WTC11 (cell line): ENCODE measurements around the gene MYOM1. TPM values are rescaled to one million over a fixed set of nuclear protein-coding genes. Genes with fewer than 3 reads are reported as not detected.

Experiments
- ATAC-seq: fragments of 200-7000 bp; cut with Tn5 transposase; 2 replicates; pipeline ENCODE4 v1.10.0; 2021; ENCODE audit warnings: mild to moderate bottlenecking, moderate library complexity
- CTCF ChIA-PET: fragments of 300-600 bp; sonication (Branson Sonifier 250); formaldehyde crosslinking; loops from one replicate; lab custom pipeline; 2021; ENCODE audit warnings: antibody characterized with exemption; lab: Charles Lee
- POLR2A ChIA-PET: fragments of 350-600 bp; sonication (Branson Sonifier 250); formaldehyde crosslinking; loops from one replicate; lab custom pipeline; 2021; ENCODE audit warnings: antibody characterized with exemption; lab: Charles Lee
- DNase-seq: peaks from one replicate; pipeline ENCODE4 v3.0.0; 2021; ENCODE audit warnings: low spot score
- H3K27ac Mint-ChIP-seq: 2 replicates; pipeline ENCODE4 v1.8.0; 2021; ENCODE audit warnings: mixed read lengths
- H3K27me3 Mint-ChIP-seq: 2 replicates; pipeline ENCODE4 v1.8.0; 2021; ENCODE audit warnings: low read depth, mild to moderate bottlenecking, moderate library complexity, mixed read lengths
- H3K36me3 Mint-ChIP-seq: 2 replicates; pipeline ENCODE4 v1.8.0; 2021; ENCODE audit warnings: mixed read lengths
- H3K4me1 Mint-ChIP-seq: 2 replicates; pipeline ENCODE4 v1.8.0; 2022; ENCODE audit warnings: mixed read lengths
- H3K4me3 Mint-ChIP-seq: 2 replicates; pipeline ENCODE4 v1.8.0; 2021; ENCODE audit warnings: mild to moderate bottlenecking, moderate library complexity, mixed read lengths
- H3K9me3 Mint-ChIP-seq: 2 replicates; pipeline ENCODE4 v1.8.0; 2021; ENCODE audit warnings: mixed read lengths
- AFF4 ChIP-seq: sonication (generic); formaldehyde crosslinking; IDR thresholded peaks from 2 replicates; pipeline ENCODE4 v1.8.1; 2023; ENCODE audit warnings: mild to moderate bottlenecking, missing genetic modification reagents, borderline replicate concordance
- CBFB ChIP-seq: sonication (generic); formaldehyde crosslinking; IDR thresholded peaks from 2 replicates; pipeline ENCODE4 v1.8.1; 2022; ENCODE audit warnings: mild to moderate bottlenecking, low read depth, missing genetic modification reagents
- ETV6 ChIP-seq: sonication (generic); formaldehyde crosslinking; IDR thresholded peaks from 2 replicates; pipeline ENCODE4 v1.8.1; 2022; ENCODE audit warnings: mild to moderate bottlenecking, missing genetic modification reagents
- FOXJ3 ChIP-seq: sonication (generic); formaldehyde crosslinking; IDR thresholded peaks from 2 replicates; pipeline ENCODE4 v1.9.0; 2021; ENCODE audit warnings: missing genetic modification reagents, mild to moderate bottlenecking, borderline replicate concordance
- HMGXB4 ChIP-seq: sonication (generic); formaldehyde crosslinking; IDR thresholded peaks from 2 replicates; pipeline ENCODE4 v1.8.1; 2023; ENCODE audit warnings: mild to moderate bottlenecking, moderate library complexity, missing genetic modification reagents
- IRF1 ChIP-seq: sonication (generic); formaldehyde crosslinking; IDR thresholded peaks from 2 replicates; pipeline ENCODE4 v1.8.0; 2023; ENCODE audit warnings: missing genetic modification reagents
- JAZF1 ChIP-seq: fragments of 250-450 bp; sonication (Bioruptor Pico); IDR thresholded peaks from 2 replicates; pipeline ENCODE4 v1.9.0; 2021; ENCODE audit warnings: moderate library complexity, mild to moderate bottlenecking, inconsistent platforms
- NR1H2 ChIP-seq: sonication (generic); formaldehyde crosslinking; IDR thresholded peaks from 2 replicates; pipeline ENCODE4 v1.9.0; 2021; ENCODE audit warnings: mild to moderate bottlenecking, moderate library complexity, missing genetic modification reagents
- NR3C1 ChIP-seq: sonication (generic); formaldehyde crosslinking; conservative IDR thresholded peaks from 2 replicates; pipeline ENCODE4 v1.8.1; 2023; ENCODE audit warnings: low read depth, mild to moderate bottlenecking, missing genetic modification reagents
- OVOL2 ChIP-seq: fragments of 250-450 bp; sonication (Bioruptor Pico); IDR thresholded peaks from 2 replicates; pipeline ENCODE4 v1.9.0; 2021; ENCODE audit warnings: mild to moderate bottlenecking, borderline replicate concordance
- PRRX2 ChIP-seq: fragments of 250-450 bp; sonication (Bioruptor Pico); IDR thresholded peaks from 2 replicates; pipeline ENCODE4 v1.8.0; 2021; ENCODE audit warnings: mild to moderate bottlenecking
- ZNF263 ChIP-seq: sonication (generic); formaldehyde crosslinking; IDR thresholded peaks from 2 replicates; pipeline ENCODE4 v1.8.1; 2022; ENCODE audit warnings: low read depth, mild to moderate bottlenecking, moderate library complexity, missing genetic modification reagents
- ZNF317 ChIP-seq: sonication (generic); formaldehyde crosslinking; IDR thresholded peaks from 2 replicates; pipeline ENCODE4 v1.8.1; 2023; ENCODE audit warnings: low read depth, mild to moderate bottlenecking, moderate library complexity, missing genetic modification reagents, borderline replicate concordance
- total RNA-seq: library from RNA; stranded (reverse); gene quantifications from 3 replicates; pipeline ENCODE4 v1.2.3, GENCODE V29; 2021
- TF ChIP-seq, protein P1 (sequence below): sonication (generic); formaldehyde crosslinking; conservative IDR thresholded peaks from 2 replicates; pipeline ENCODE4 v1.8.1; 2023; ENCODE audit warnings: mild to moderate bottlenecking, low read depth, missing genetic modification reagents, moderate library complexity
- TF ChIP-seq, protein P2 (sequence below): fragments of 250-450 bp; sonication (Bioruptor Pico); conservative IDR thresholded peaks from 2 replicates; pipeline ENCODE4 v1.9.0; 2021; ENCODE audit warnings: mild to moderate bottlenecking
- TF ChIP-seq, protein P3 (sequence below): fragments of 250-450 bp; sonication (Bioruptor Pico); IDR thresholded peaks from 2 replicates; pipeline ENCODE4 v1.9.0; 2021; ENCODE audit warnings: moderate library complexity, mild to moderate bottlenecking, inconsistent platforms, borderline replicate concordance
- TF ChIP-seq, protein P4 (sequence below): sonication (generic); formaldehyde crosslinking; IDR thresholded peaks from 2 replicates; pipeline ENCODE4 v1.8.0; 2022; ENCODE audit warnings: missing genetic modification reagents

MYOM1 gene
- total RNA-seq, 1 experiment from 2014 or later = 0.35 TPM

GRCh38 chr18:3057526-3057925 is 162.2 kb downstream of the MYOM1 start (continued):
- TF ChIP-seq, protein P1, sequence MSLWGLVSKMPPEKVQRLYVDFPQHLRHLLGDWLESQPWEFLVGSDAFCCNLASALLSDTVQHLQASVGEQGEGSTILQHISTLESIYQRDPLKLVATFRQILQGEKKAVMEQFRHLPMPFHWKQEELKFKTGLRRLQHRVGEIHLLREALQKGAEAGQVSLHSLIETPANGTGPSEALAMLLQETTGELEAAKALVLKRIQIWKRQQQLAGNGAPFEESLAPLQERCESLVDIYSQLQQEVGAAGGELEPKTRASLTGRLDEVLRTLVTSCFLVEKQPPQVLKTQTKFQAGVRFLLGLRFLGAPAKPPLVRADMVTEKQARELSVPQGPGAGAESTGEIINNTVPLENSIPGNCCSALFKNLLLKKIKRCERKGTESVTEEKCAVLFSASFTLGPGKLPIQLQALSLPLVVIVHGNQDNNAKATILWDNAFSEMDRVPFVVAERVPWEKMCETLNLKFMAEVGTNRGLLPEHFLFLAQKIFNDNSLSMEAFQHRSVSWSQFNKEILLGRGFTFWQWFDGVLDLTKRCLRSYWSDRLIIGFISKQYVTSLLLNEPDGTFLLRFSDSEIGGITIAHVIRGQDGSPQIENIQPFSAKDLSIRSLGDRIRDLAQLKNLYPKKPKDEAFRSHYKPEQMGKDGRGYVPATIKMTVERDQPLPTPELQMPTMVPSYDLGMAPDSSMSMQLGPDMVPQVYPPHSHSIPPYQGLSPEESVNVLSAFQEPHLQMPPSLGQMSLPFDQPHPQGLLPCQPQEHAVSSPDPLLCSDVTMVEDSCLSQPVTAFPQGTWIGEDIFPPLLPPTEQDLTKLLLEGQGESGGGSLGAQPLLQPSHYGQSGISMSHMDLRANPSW = no peak

DNA sequence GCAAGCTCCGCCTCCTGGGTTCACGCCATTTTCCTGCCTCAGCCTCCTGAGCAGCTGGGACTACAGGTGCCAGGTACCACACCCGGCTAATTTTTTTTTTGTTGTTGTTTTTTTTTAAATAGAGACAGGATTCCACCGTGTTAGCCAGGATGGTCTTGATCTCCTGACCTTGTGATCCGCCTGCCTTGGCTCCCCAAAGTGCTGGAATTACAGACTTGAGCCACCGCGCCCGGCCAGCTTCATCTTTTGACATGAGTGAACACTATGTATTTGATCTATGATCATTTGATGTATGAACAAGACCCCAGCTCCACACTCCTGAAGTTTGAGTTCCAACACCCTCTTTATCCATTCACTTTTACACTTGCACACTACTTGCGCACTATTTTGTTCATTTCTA is 163.5 kb downstream of the MYOM1 start:
- H3K9me3 Mint-ChIP-seq = peaks cover 14% of the 10 kb centered on the region
- ChIA-PET POLR2A (no interaction called here), CTCF (interaction anchor here (1.0 to 1.5 kb wide), 2 partner anchors 73 to 108 kb away, joined by 3 to 5 read pairs; no protein-coding TSS in a partner anchor)
- H3K27ac Mint-ChIP-seq = no peak overlapping the region
- no peak for ATAC-seq
- peaks cover 10% of the 10 kb centered on the region for H3K36me3 Mint-ChIP-seq
- H3K27me3 Mint-ChIP-seq = peaks cover 2% of the 10 kb centered on the region; the same call in 1 of the 2 replicates
- H3K4me1 Mint-ChIP-seq = peaks cover 18% of the 10 kb centered on the region
- no peak for TF ChIP-seq NR3C1 (CRISPR knock-in tag)
- no peak for DNase-seq
- H3K4me3 Mint-ChIP-seq = no peak overlapping the region

GRCh38 chr18:3055816-3056215 is 164.0 kb downstream of the MYOM1 start:
- no peak for DNase-seq
- peaks cover 10% of the 10 kb centered on the region for H3K36me3 Mint-ChIP-seq
- no peak overlapping the region for H3K4me3 Mint-ChIP-seq
- ChIA-PET POLR2A (no interaction called here), CTCF (interaction anchor here (1.0 to 1.5 kb wide), 2 partner anchors 73 to 108 kb away, joined by 3 to 5 read pairs; no protein-coding TSS in a partner anchor)
- no peak overlapping the region for H3K27ac Mint-ChIP-seq
- H3K27me3 Mint-ChIP-seq = peaks cover 2% of the 10 kb centered on the region; the same call in 1 of the 2 replicates
- H3K4me1 Mint-ChIP-seq = peaks cover 21% of the 10 kb centered on the region
- peaks cover 14% of the 10 kb centered on the region for H3K9me3 Mint-ChIP-seq
- ATAC-seq = no peak
- TF ChIP-seq, protein P2, sequence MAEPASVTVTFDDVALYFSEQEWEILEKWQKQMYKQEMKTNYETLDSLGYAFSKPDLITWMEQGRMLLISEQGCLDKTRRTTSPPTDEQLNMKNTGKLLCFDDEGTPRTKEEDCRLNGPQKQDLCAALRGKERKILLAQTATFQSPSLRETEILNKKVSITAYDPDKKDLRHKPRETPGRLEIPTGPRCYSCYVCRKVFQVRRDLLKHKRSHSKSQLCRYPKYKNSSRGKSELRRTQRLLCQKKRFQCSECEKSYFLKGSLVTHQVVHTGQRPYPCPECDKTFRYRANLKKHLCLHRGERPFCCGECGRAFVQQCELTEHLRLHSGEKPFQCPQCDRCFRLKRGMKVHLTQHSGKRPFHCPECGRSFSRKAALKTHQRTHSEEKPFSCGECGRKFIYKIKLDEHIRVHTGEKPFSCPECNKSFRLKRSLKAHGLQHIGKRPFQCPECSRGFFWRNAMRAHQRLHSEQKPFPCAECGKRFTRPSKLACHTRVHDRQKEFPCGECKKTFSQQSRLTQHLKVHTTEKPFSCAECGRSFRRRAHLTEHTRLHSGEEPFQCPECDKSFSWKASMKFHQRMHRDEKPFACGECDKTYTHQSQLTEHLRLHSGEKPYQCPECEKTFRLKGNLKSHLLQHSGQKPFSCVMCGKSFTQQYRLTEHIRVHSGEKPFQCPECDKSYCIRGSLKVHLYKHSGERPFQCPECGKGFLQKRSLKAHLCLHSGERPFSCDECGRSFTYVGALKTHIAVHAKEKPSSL = no peak
- no peak for TF ChIP-seq AFF4 (CRISPR knock-in tag)
- TF ChIP-seq OVOL2 (CRISPR knock-in tag) = no peak
- no peak for TF ChIP-seq ZNF317 (CRISPR knock-in tag)
- TF ChIP-seq PRRX2 (CRISPR knock-in tag) = no peak
- TF ChIP-seq CBFB (CRISPR knock-in tag) = no peak
- TF ChIP-seq JAZF1 (CRISPR knock-in tag) = no peak
- TF ChIP-seq ETV6 (CRISPR knock-in tag) = no peak
- TF ChIP-seq, protein P3, sequence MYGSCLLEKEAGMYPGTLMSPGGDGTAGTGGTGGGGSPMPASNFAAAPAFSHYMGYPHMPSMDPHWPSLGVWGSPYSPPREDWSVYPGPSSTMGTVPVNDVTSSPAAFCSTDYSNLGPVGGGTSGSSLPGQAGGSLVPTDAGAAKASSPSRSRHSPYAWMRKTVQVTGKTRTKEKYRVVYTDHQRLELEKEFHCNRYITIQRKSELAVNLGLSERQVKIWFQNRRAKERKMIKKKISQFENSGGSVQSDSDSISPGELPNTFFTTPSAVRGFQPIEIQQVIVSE (CRISPR knock-in tag) = no peak
- TF ChIP-seq, protein P4, sequence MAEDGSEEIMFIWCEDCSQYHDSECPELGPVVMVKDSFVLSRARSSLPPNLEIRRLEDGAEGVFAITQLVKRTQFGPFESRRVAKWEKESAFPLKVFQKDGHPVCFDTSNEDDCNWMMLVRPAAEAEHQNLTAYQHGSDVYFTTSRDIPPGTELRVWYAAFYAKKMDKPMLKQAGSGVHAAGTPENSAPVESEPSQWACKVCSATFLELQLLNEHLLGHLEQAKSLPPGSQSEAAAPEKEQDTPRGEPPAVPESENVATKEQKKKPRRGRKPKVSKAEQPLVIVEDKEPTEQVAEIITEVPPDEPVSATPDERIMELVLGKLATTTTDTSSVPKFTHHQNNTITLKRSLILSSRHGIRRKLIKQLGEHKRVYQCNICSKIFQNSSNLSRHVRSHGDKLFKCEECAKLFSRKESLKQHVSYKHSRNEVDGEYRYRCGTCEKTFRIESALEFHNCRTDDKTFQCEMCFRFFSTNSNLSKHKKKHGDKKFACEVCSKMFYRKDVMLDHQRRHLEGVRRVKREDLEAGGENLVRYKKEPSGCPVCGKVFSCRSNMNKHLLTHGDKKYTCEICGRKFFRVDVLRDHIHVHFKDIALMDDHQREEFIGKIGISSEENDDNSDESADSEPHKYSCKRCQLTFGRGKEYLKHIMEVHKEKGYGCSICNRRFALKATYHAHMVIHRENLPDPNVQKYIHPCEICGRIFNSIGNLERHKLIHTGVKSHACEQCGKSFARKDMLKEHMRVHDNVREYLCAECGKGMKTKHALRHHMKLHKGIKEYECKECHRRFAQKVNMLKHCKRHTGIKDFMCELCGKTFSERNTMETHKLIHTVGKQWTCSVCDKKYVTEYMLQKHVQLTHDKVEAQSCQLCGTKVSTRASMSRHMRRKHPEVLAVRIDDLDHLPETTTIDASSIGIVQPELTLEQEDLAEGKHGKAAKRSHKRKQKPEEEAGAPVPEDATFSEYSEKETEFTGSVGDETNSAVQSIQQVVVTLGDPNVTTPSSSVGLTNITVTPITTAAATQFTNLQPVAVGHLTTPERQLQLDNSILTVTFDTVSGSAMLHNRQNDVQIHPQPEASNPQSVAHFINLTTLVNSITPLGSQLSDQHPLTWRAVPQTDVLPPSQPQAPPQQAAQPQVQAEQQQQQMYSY (CRISPR knock-in tag) = no peak
- no peak for TF ChIP-seq FOXJ3 (CRISPR knock-in tag)
- TF ChIP-seq IRF1 (CRISPR knock-in tag) = no peak
- TF ChIP-seq ZNF263 (CRISPR knock-in tag) = no peak
- no peak for TF ChIP-seq HMGXB4 (CRISPR knock-in tag)
- no peak for TF ChIP-seq NR1H2 (CRISPR knock-in tag)
